Measurements from ENCODE around the gene DYSF.

DNA sequence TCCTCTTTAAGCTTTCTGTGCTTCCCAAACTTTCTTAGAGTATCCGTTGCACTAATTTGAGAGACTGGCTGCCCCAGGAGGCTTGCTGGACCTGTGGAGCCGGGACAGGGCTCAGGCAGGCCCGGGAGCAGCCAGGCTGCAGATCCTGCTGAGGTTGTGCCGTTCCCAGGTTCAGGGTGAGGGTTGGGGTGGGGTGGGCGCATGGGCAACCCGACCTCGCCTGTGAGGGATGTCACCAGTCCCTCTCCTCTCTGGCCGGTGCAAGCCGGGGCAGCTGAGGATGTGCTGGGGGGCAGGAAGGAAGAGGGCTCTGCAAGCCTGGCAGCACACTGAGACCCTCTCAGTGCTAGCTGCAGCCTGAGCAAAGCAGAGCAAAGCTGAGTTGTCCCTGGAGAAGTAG lies 57.6 kb downstream of the DYSF start:
- no peak for TF ChIP-seq EZH2phosphoT487 (IDR thresholded peaks at IDR 0.05; ENCODE audit: borderline replicate concordance)
- TF ChIP-seq, protein P1, sequence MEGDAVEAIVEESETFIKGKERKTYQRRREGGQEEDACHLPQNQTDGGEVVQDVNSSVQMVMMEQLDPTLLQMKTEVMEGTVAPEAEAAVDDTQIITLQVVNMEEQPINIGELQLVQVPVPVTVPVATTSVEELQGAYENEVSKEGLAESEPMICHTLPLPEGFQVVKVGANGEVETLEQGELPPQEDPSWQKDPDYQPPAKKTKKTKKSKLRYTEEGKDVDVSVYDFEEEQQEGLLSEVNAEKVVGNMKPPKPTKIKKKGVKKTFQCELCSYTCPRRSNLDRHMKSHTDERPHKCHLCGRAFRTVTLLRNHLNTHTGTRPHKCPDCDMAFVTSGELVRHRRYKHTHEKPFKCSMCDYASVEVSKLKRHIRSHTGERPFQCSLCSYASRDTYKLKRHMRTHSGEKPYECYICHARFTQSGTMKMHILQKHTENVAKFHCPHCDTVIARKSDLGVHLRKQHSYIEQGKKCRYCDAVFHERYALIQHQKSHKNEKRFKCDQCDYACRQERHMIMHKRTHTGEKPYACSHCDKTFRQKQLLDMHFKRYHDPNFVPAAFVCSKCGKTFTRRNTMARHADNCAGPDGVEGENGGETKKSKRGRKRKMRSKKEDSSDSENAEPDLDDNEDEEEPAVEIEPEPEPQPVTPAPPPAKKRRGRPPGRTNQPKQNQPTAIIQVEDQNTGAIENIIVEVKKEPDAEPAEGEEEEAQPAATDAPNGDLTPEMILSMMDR (conservative IDR thresholded peaks at IDR 0.05; ENCODE audit: low read length), result no peak
